GM12878 (cell line): ENCODE data around the gene RUFY3. TPM values are rescaled to one million over a fixed set of nuclear protein-coding genes. Genes with fewer than 3 reads are reported as not detected.
"Not testable (repeated sequence)": the region's sequence is repeated elsewhere in the genome, so short reads cannot be mapped to it uniquely, and the experiment has no call there.

Experiments
- ATAC-seq: fragments of 200-7000 bp; cut with Tn5 transposase; 3 replicates; pipeline ENCODE4 v1.9.1; 2020; ENCODE audit warnings: mild to moderate bottlenecking, moderate library complexity
- BruUV-seq: library from RNA; stranded (reverse); fragments of 400-500 nt; replicated peaks from 2 replicates; lab custom pipeline; 2021; lab: Mats Ljungman, UMichigan
- CTCF ChIA-PET: fragments of 300-600 bp; sonication (Branson Sonifier 250); formaldehyde crosslinking; extraction: SDS; loops from one replicate; lab custom pipeline; 2021; ENCODE audit warnings: inconsistent platforms; lab: Yijun Ruan, JAX
- POLR2A ChIA-PET: fragments of 350-600 bp; formaldehyde crosslinking; extraction: SDS; loops from one replicate; lab custom pipeline; 2021; ENCODE audit warnings: inconsistent platforms; lab: Charles Lee
- RAD21 ChIA-PET: fragments of 300-600 bp; sonication (Branson Sonifier 250); formaldehyde crosslinking; loops from one replicate; lab custom pipeline; 2023; ENCODE audit warnings: antibody characterized with exemption; ENCODE audit not compliant: unreplicated experiment; lab: Charles Lee
- SMC1A ChIA-PET: fragments of 300-600 bp; sonication (Branson Sonifier 250); formaldehyde crosslinking; loops from one replicate; lab custom pipeline; 2023; ENCODE audit not compliant: unreplicated experiment, uncharacterized antibody; lab: Charles Lee
- DNase-seq: peaks from one replicate; pipeline ENCODE4 v3.0.0-alpha.2; 2011; ENCODE audit warnings: low read depth, low spot score
- FAIRE-seq: peaks from 3 replicates; lab custom pipeline; 2011; peaks lifted over from hg19 to GRCh38; lab: Jason Lieb, UNC
- H2AFZ ChIP-seq: 2 replicates; pipeline ENCODE4 v1.6.0; 2011; ENCODE audit warnings: low read depth, low read length, control low read depth; ENCODE audit not compliant: control insufficient read depth
- H3K27ac ChIP-seq: 2 replicates; pipeline ENCODE4 v1.5.1; 2011; ENCODE audit warnings: control low read depth; ENCODE audit not compliant: control insufficient read depth, insufficient read depth
- H3K27me3 ChIP-seq, 2 experiments: replicated peaks in 1 of 2; 2 replicates each; pipeline versions ENCODE4 v1.6.0 to v1.6.1; 2011; ENCODE audit warnings: low read length in 1 of 2; ENCODE audit not compliant: control insufficient read depth in 2 of 2, insufficient read depth in 2 of 2
- H3K36me3 ChIP-seq, 2 experiments: 2 replicates each; pipeline ENCODE4 v1.5.1; 2011; ENCODE audit warnings: low read length in 1 of 2; ENCODE audit not compliant: control insufficient read depth in 2 of 2, insufficient read depth in 2 of 2
- H3K4me1 ChIP-seq: 2 replicates; pipeline ENCODE4 v1.6.1; 2011; ENCODE audit warnings: mild to moderate bottlenecking, low read length, moderate library complexity, mixed read lengths; ENCODE audit not compliant: control insufficient read depth, insufficient read depth
- H3K4me2 ChIP-seq: 2 replicates; pipeline ENCODE4 v1.6.0; 2011; ENCODE audit warnings: control low read depth; ENCODE audit not compliant: control insufficient read depth, insufficient read depth
- H3K4me3 ChIP-seq: fragments of 200-600 bp; sonication (generic); 2 replicates; pipeline ENCODE4 v1.5.1; 2016
- H3K79me2 ChIP-seq: 2 replicates; pipeline ENCODE4 v1.6.0; 2011; ENCODE audit warnings: low read length; ENCODE audit not compliant: control insufficient read depth, insufficient read depth
- H3K9ac ChIP-seq: 2 replicates; pipeline ENCODE4 v1.8.0; 2011; ENCODE audit warnings: low read length, control low read depth, mixed read lengths; ENCODE audit not compliant: control insufficient read depth, insufficient read depth
- H3K9me3 ChIP-seq: replicated peaks from 3 replicates; pipeline ENCODE4 v1.5.1; 2011; ENCODE audit warnings: mild to moderate bottlenecking, low read length; ENCODE audit not compliant: control insufficient read depth, insufficient read depth
- H4K20me1 ChIP-seq: 2 replicates; pipeline ENCODE4 v1.6.0; 2011; ENCODE audit not compliant: control insufficient read depth, insufficient read depth
- BCL11A ChIP-seq: IDR thresholded peaks from 2 replicates; pipeline ENCODE4 v1.6.1; 2011; ENCODE audit warnings: low read depth, low read length
- BHLHE40 ChIP-seq, 2 experiments: fragments of 450-650 bp in 1 of 2; IDR thresholded peaks; 2 replicates each; pipeline ENCODE4 v1.6.1; 2011 to 2017; ENCODE audit warnings: low read depth in 2 of 2, borderline replicate concordance in 1 of 2, improper control_type of control experiment in 1 of 2, low read length in 1 of 2, mild to moderate bottlenecking in 1 of 2
- CBFB ChIP-seq: IDR thresholded peaks from 2 replicates; pipeline ENCODE4 v1.6.1; 2016; ENCODE audit warnings: antibody characterized with exemption, low read depth
- CREM ChIP-seq: IDR thresholded peaks from 2 replicates; pipeline ENCODE4 v1.6.1; 2014; ENCODE audit warnings: antibody characterized with exemption, low read depth
- FOXM1 ChIP-seq: IDR thresholded peaks from 2 replicates; pipeline ENCODE4 v1.6.1; 2012; ENCODE audit warnings: low read depth, mild to moderate bottlenecking, inconsistent platforms, low read length, moderate library complexity
- LARP7 ChIP-seq: fragments of 450-650 bp; IDR thresholded peaks from 2 replicates; pipeline ENCODE4 v1.6.1; 2017; ENCODE audit warnings: mild to moderate bottlenecking
- MYC ChIP-seq: IDR thresholded peaks from 2 replicates; pipeline ENCODE4 v1.6.1; 2011; ENCODE audit warnings: mild to moderate bottlenecking, low read length, moderate library complexity, inconsistent platforms; ENCODE audit not compliant: insufficient read depth, insufficient replicate concordance, insufficient read length, severe bottlenecking
- SMC3 ChIP-seq: IDR thresholded peaks from 2 replicates; pipeline ENCODE4 v1.6.1; 2011; ENCODE audit warnings: low read length, improper control_type of control experiment, borderline replicate concordance
- SP1 ChIP-seq: IDR thresholded peaks from one replicate; pipeline ENCODE4 v1.6.1; 2011; ENCODE audit warnings: low read depth, low read length
- STAT3 ChIP-seq: IDR thresholded peaks from 2 replicates; pipeline ENCODE4 v1.6.1; 2011; ENCODE audit warnings: low read depth, low read length, improper control_type of control experiment
- WGBS: methylation state at CpG from one replicate; pipeline ENCODE4 v1.1.6; 2016; ENCODE audit warnings: low lambda C conversion rate; ENCODE audit not compliant: insufficient replicate concordance, insufficient coverage; ENCODE audit errors: missing lambda C conversion rate; 5-methylcytosine and 5-hydroxymethylcytosine counted together
- in situ Hi-C: fragments of 300-500 bp; cut with MboI; formaldehyde crosslinking; loops from 9 replicates; pipeline ENCODE4 v1.14.3; 2018; ENCODE audit warnings: mixed read lengths
- intact Hi-C: fragments of 100-400 bp; cut with micrococcal nuclease; formaldehyde crosslinking; loops from one replicate; pipeline ENCODE4 v1.14.2; 2022; ENCODE audit not compliant: unreplicated experiment
- polyA plus RNA-seq, 11 experiments: library from polyadenylated mRNA; depleted of rRNA in 4 of 11; unstranded in 6 of 11; stranded (reverse) in 5 of 11; fragments of >200 nt; fragmentation: Nextera tagmentation in 4 of 11; fragmentation: Illumina TruSeq in 1 of 11; extraction: Ambion mirVana in 4 of 11; extraction: Trizol in 1 of 11; gene quantifications; 1 replicate in 1 of 11; 2 replicates in 10 of 11; pipeline versions ENCODE4 v1.2.1 to v1.2.3, GENCODE V29; 2011 to 2016; ENCODE audit warnings: inconsistent platforms in 2 of 11, missing spikeins in 2 of 11, low read depth in 1 of 11
- total RNA-seq, 4 experiments: library from RNA; depleted of rRNA in 3 of 4; stranded (reverse); fragments of >200 nt in 3 of 4; fragmentation: Illumina TruSeq in 1 of 4; extraction: Trizol in 1 of 4; gene quantifications; 2 replicates each; pipeline versions ENCODE4 v1.2.1 to v1.2.3, GENCODE V29; 2013 to 2021

The RUFY3 gene
- total and polyA plus RNA-seq, 10 of the 15 experiments (the other 5 are each of a cell fraction or from before 2014, with no cell fraction given) = 5.1 to 28.3 (median 13.1) TPM

- no peak for TF ChIP-seq BHLHE40 (IDR thresholded peaks at IDR 0.05; ENCODE audit: borderline replicate concordance in 1 of 2, low read depth in 2 of 2, low read length in 1 of 2)
- no peak for TF ChIP-seq STAT3
- TF ChIP-seq CBFB = no peak
- TF ChIP-seq BCL11A = no peak
- no peak for TF ChIP-seq CREM
- no peak for TF ChIP-seq MYC
- no peak for TF ChIP-seq FOXM1
- TF ChIP-seq SMC3 = no peak
- TF ChIP-seq SP1 = no peak
- TF ChIP-seq LARP7 = no peak
Measured at GRCh38 chr4:70691661-70692060, 30.1 kb upstream of the RUFY3 start (continued).

DNA sequence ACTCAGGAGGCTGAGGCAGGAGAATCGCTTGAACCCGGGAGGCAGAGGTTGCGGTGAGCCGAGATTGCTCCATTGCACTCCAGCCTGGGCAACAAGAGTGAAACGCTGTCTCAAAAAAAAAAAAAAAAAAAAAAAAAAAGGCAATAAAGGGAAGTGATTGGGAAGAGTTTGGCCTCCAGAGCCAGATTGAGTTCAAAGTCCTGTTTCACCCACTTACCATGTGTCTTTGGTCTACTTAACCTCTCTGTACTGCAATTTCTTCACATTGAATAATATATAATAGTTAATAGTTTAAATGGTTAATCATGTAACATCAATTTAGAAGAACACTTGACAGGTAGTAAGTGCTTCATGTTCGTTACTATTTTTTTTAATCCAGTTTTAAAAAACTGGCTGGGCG lies 27.1 kb upstream of the RUFY3 start:
- 98% methylated on average over 6 of the region's 7 CpGs for WGBS
- intact Hi-C loops, H3K9me3 ChIP-seq, H3K4me3 ChIP-seq, H4K20me1 ChIP-seq, H2AFZ ChIP-seq, H3K9ac ChIP-seq, BruUV-seq, H3K4me2 ChIP-seq, ATAC-seq, DNase-seq, H3K36me3 ChIP-seq, FAIRE-seq, H3K4me1 ChIP-seq, H3K27me3 ChIP-seq, H3K27ac ChIP-seq: not testable (repeated sequence)
- ChIA-PET SMC1A (interaction anchor here (0.9 to 7.7 kb wide), 3 partner anchors 9 to 57 kb away, joined by 3 to 84 read pairs (median 5); no protein-coding TSS in a partner anchor), RAD21 (interaction anchor here (0.6 to 0.9 kb wide), 3 partner anchors 11 to 490 kb away, joined by 3 read pairs; no protein-coding TSS in a partner anchor), CTCF (interaction anchor here (0.6 to 2.0 kb wide), 3 partner anchors 42 to 316 kb away, joined by 4 to 9 read pairs (median 5); no protein-coding TSS in a partner anchor), POLR2A (interaction anchor here (0.6 to 1.1 kb wide), 5 partner anchors 9 to 1200 kb away, joined by 3 to 14 read pairs (median 4); no protein-coding TSS in a partner anchor)
- in situ Hi-C loops = loop anchor here (25.0 kb wide), 1 partner anchor 1632 kb away; no protein-coding TSS in a partner anchor
- peaks cover 19% of the 10 kb centered on the region for H3K79me2 ChIP-seq

DNA sequence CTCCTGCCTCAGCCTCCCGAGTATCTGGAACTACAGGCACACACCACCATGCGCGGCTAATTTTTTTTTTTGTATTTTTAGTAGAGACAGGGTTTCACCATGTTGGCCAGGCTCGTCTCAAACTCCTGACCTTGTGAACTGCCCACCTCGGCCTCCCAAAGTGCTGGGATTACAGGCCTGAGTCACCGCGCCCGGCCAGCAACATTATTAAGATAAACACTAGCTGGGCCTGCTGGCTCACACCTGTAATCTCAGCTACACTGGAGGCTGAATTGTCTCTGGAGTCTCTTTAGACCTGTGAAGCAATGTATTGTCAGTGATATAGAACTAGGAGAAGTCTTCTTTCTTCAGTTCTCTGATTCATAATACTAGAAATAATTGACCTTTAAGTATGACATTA lies 23.3 kb upstream of the RUFY3 start:
- H3K36me3 ChIP-seq, BruUV-seq, H3K27me3 ChIP-seq, RAD21 ChIA-PET, POLR2A ChIA-PET, H3K4me2 ChIP-seq, H4K20me1 ChIP-seq, intact Hi-C loops, H3K4me3 ChIP-seq, H3K9ac ChIP-seq, H3K9me3 ChIP-seq, H3K79me2 ChIP-seq, ATAC-seq, H3K27ac ChIP-seq, FAIRE-seq, H2AFZ ChIP-seq, DNase-seq, H3K4me1 ChIP-seq: not testable (repeated sequence)
- SMC1A ChIA-PET = interaction anchor here (1.0 to 1.9 kb wide), 3 partner anchors 9 to 311 kb away, joined by 3 to 6 read pairs (median 5); no protein-coding TSS in a partner anchor
- CTCF ChIA-PET = interaction anchor here (0.6 kb wide), 2 partner anchors 9 to 259 kb away, joined by 3 read pairs; no protein-coding TSS in a partner anchor
- in situ Hi-C loops = loop anchor here (25.0 kb wide), 1 partner anchor 1636 kb away; no protein-coding TSS in a partner anchor
- 94% methylated on average over 8 of the region's 8 CpGs for WGBS
